HCT116 (cell line): ENCODE results near the gene KCTD18. TPM values are rescaled to one million over a fixed set of nuclear protein-coding genes. Genes with fewer than 3 reads are reported as not detected.
A peak's percentile ranks its signal among the peaks of the same experiment; 100 is the strongest.

Source experiments
- ATAC-seq: fragments of 200-7000 bp; cut with Tn5 transposase; 2 replicates; pipeline ENCODE4 v1.9.1; 2020; ENCODE audit warnings: mild to moderate bottlenecking, moderate library complexity
- BruUV-seq: library from RNA; stranded (reverse); fragments of 400-500 nt; replicated peaks from 2 replicates; lab custom pipeline; 2021; lab: Mats Ljungman, UMichigan
- CTCF ChIA-PET: fragments of 300-600 bp; sonication (Branson Sonifier 250); formaldehyde crosslinking; loops from one replicate; lab custom pipeline; 2021; ENCODE audit warnings: antibody characterized with exemption; lab: Charles Lee
- POLR2A ChIA-PET: fragments of 300-600, 350-600 bp; sonication (Branson Sonifier 250); formaldehyde crosslinking; loops from one replicate; lab custom pipeline; 2021; ENCODE audit warnings: antibody characterized with exemption; lab: Charles Lee
- RAD21 ChIA-PET, 2 experiments: fragments of 300-600 bp; sonication (Branson Sonifier 250); formaldehyde crosslinking; loops; one replicate each; lab custom pipeline; 2023; ENCODE audit warnings: low total read pairs in 2 of 2; ENCODE audit not compliant: uncharacterized antibody in 2 of 2, unreplicated experiment in 2 of 2, low non-redundant PET in 1 of 2; lab: Charles Lee
- DNase-seq: peaks from one replicate; pipeline ENCODE4 v3.0.0-alpha.2; 2010; ENCODE audit warnings: low read depth, low spot score
- H2AFZ ChIP-seq: fragments of 200-600 bp; shearing (Covaris generic), sonication (generic); 2 replicates; pipeline ENCODE4 v1.6.1; 2017; ENCODE audit warnings: low read depth, mixed run types, mixed read lengths, antibody characterized with exemption, low read length; ENCODE audit not compliant: poor library complexity, severe bottlenecking
- H3K27ac ChIP-seq: 2 replicates; pipeline ENCODE4 v1.5.1; 2012; ENCODE audit warnings: low read depth, low read length
- H3K27me3 ChIP-seq: fragments of 200-600 bp; sonication (generic); 2 replicates; pipeline ENCODE4 v1.6.1; 2016; ENCODE audit warnings: mixed run types, low read length, mixed read lengths; ENCODE audit not compliant: insufficient read depth
- H3K36me3 ChIP-seq, 2 experiments: fragments of 200-500 bp in 1 of 2; fragments of 200-600 bp in 1 of 2; sonication (Bioruptor generic) in 1 of 2; sonication (generic) in 1 of 2; 2 replicates each; pipeline versions ENCODE4 v1.5.1 to v1.6.1; 2014 to 2016; ENCODE audit warnings: low read length in 2 of 2, inconsistent platforms in 1 of 2, mixed read lengths in 1 of 2, mixed run types in 1 of 2; ENCODE audit not compliant: insufficient read depth in 2 of 2, control insufficient read depth in 1 of 2
- H3K4me1 ChIP-seq, 2 experiments: fragments of 200-600 bp in 1 of 2; sonication (generic) in 1 of 2; 2 replicates each; pipeline versions ENCODE4 v1.5.1 to v1.6.1; 2012 to 2017; ENCODE audit warnings: low read length in 2 of 2, inconsistent platforms in 1 of 2, mild to moderate bottlenecking in 1 of 2, mixed read lengths in 1 of 2, mixed run types in 1 of 2, moderate library complexity in 1 of 2; ENCODE audit not compliant: insufficient read depth in 2 of 2, control insufficient read depth in 1 of 2
- H3K4me2 ChIP-seq: fragments of 200-600 bp; sonication (generic); 2 replicates; pipeline ENCODE4 v1.6.1; 2017; ENCODE audit warnings: mixed run types, low read length, mixed read lengths
- H3K4me3 ChIP-seq, 2 experiments: fragments of 200-600 bp in 1 of 2; sonication (generic) in 1 of 2; replicated peaks in 1 of 2; 2 replicates each; pipeline ENCODE4 v1.5.1; 2011 to 2016; ENCODE audit warnings: low read length in 2 of 2, control low read depth in 1 of 2, low read depth in 1 of 2, mild to moderate bottlenecking in 1 of 2, mixed read lengths in 1 of 2, mixed run types in 1 of 2
- H3K79me2 ChIP-seq: fragments of 200-600 bp; sonication (generic); 2 replicates; pipeline ENCODE4 v1.6.1; 2017; ENCODE audit warnings: mild to moderate bottlenecking, mixed run types, low read length, moderate library complexity, mixed read lengths; ENCODE audit not compliant: insufficient read depth
- H3K9ac ChIP-seq: fragments of 200-600 bp; sonication (generic); 2 replicates; pipeline ENCODE4 v1.6.1; 2016; ENCODE audit warnings: low read length, mixed read lengths
- H3K9me2 ChIP-seq: fragments of 200-600 bp; sonication (generic), shearing (Covaris generic); 2 replicates; pipeline ENCODE4 v1.6.1; 2017; ENCODE audit warnings: mixed run types, mild to moderate bottlenecking, moderate library complexity; ENCODE audit not compliant: insufficient read depth
- H3K9me3 ChIP-seq, 2 experiments: fragments of 200-500 bp in 1 of 2; fragments of 200-600 bp in 1 of 2; sonication (Bioruptor generic) in 1 of 2; sonication (generic) in 1 of 2; 2 replicates each; pipeline ENCODE4 v1.6.1; 2014 to 2017; ENCODE audit warnings: low read length in 2 of 2, mixed read lengths in 2 of 2, inconsistent platforms in 1 of 2, low read depth in 1 of 2, mild to moderate bottlenecking in 1 of 2, mixed run types in 1 of 2, moderate library complexity in 1 of 2; ENCODE audit not compliant: control insufficient read depth in 1 of 2, insufficient read depth in 1 of 2
- H4K20me1 ChIP-seq: fragments of 200-600 bp; sonication (generic), shearing (Covaris generic); 2 replicates; pipeline ENCODE4 v1.6.1; 2017; ENCODE audit warnings: mixed run types, mild to moderate bottlenecking, moderate library complexity; ENCODE audit not compliant: insufficient read depth
- CTCF ChIP-seq, 3 experiments: fragments of 200-600 bp in 1 of 3; sonication (generic) in 1 of 3; IDR thresholded peaks in 2 of 3; conservative IDR thresholded peaks in 1 of 3; 2 replicates each; pipeline ENCODE4 v1.5.1; 2012 to 2017; ENCODE audit warnings: low read depth in 2 of 3, low read length in 2 of 3, antibody characterized with exemption in 1 of 3, borderline replicate concordance in 1 of 3, control low read depth in 1 of 3, mild to moderate bottlenecking in 1 of 3, mixed read lengths in 1 of 3, mixed run types in 1 of 3, moderate library complexity in 1 of 3; ENCODE audit not compliant: insufficient read depth in 1 of 3
- EZH2 ChIP-seq: fragments of 200-600 bp; sonication (generic); IDR thresholded peaks from 2 replicates; pipeline ENCODE4 v1.6.1; 2017; ENCODE audit warnings: antibody characterized with exemption, mixed run types
- JUND ChIP-seq: IDR thresholded peaks from 2 replicates; pipeline ENCODE4 v1.6.1; 2012
- MAX ChIP-seq: IDR thresholded peaks from 2 replicates; pipeline ENCODE4 v1.6.1; 2012
- POLR2A ChIP-seq: IDR thresholded peaks from 2 replicates; pipeline ENCODE4 v1.7.0; 2011; ENCODE audit warnings: borderline replicate concordance; ENCODE audit not compliant: insufficient read depth, insufficient read length; ENCODE audit errors: extremely low read depth
- REST ChIP-seq: IDR thresholded peaks from 2 replicates; pipeline ENCODE4 v1.6.1; 2012; ENCODE audit warnings: low read depth
- SIN3A ChIP-seq: IDR thresholded peaks from 2 replicates; pipeline ENCODE4 v1.6.1; 2012; ENCODE audit warnings: low read depth
- SRF ChIP-seq: IDR thresholded peaks from 2 replicates; pipeline ENCODE4 v1.6.1; 2012; ENCODE audit warnings: low read depth
- ZBTB33 ChIP-seq: IDR thresholded peaks from 2 replicates; pipeline ENCODE4 v1.6.1; 2011; ENCODE audit warnings: mild to moderate bottlenecking, low read length, moderate library complexity; ENCODE audit not compliant: insufficient replicate concordance; ENCODE audit errors: extremely low read depth
- ZNF274 ChIP-seq: fragments of 200-500 bp; sonication (Bioruptor generic); IDR thresholded peaks from 2 replicates; pipeline ENCODE4 v1.6.1; 2014; ENCODE audit warnings: mild to moderate bottlenecking, low read depth, low read length, inconsistent platforms
- intact Hi-C: fragments of 100-400 bp; cut with micrococcal nuclease; formaldehyde crosslinking; loops from 2 replicates; pipeline ENCODE4 v1.10.0; 2022
- total RNA-seq: library from RNA; stranded (reverse); gene quantifications from one replicate; pipeline ENCODE4 v1.2.1, GENCODE V29; 2021; ENCODE audit not compliant: unreplicated experiment

The KCTD18 gene
- total RNA-seq, 1 experiment from 2014 or later = 12.8 TPM

GRCh38 chr2:200509235-200509611 is 645 bp downstream of the KCTD18 start:
- H3K4me3 ChIP-seq = peak overlapping the region; percentile 79 to 96
- intact Hi-C loops = no loop called here
- ATAC-seq (peak; percentile 20), DNase-seq (no peak)
- POLR2A ChIA-PET = no interaction called here
- H3K9me2 ChIP-seq = no peaks in the 10 kb centered on the region
- RAD21 ChIA-PET = interaction anchor here in 1 of 2 experiments (0.6 kb wide), 1 partner anchor 16 kb away, joined by 3 read pairs; no protein-coding TSS in a partner anchor
- no peaks in the 10 kb centered on the region for H3K9me3 ChIP-seq
- CTCF ChIA-PET = interaction anchor here (0.7 to 1.1 kb wide), 3 partner anchors 14 to 524 kb away, joined by 3 to 4 read pairs (median 3); no protein-coding TSS in a partner anchor
- peak overlapping the region; percentile 69 for H3K27ac ChIP-seq
- TF ChIP-seq SIN3A (no peak), MAX (no peak), ZNF274 (no peak), POLR2A (no peak), REST (no peak), ZBTB33 (no peak), SRF (no peak), JUND (no peak), CTCF (IDR thresholded peaks at IDR 0.05 in 2 of 3, conservative IDR thresholded peaks at IDR 0.05 in 1 of 3; ENCODE audit: borderline replicate concordance in 1 of 3, insufficient read depth in 1 of 3, low read depth in 2 of 3, low read length in 2 of 3) (no peak), EZH2 (no peak)
- no TSS peak for BruUV-seq
- peaks cover 2 to 16% of the 10 kb centered on the region in 2 experiments; a peak in 1 of 4 replicates for H3K4me1 ChIP-seq
- H3K36me3 ChIP-seq = no peaks in the 10 kb centered on the region
- H2AFZ ChIP-seq = no peak overlapping the region
- H3K9ac ChIP-seq = peak overlapping the region; percentile 84
- H3K27me3 ChIP-seq = peaks cover 5% of the 10 kb centered on the region; the same call in 1 of the 2 replicates
- no peaks in the 10 kb centered on the region for H4K20me1 ChIP-seq
- H3K79me2 ChIP-seq = no peaks in the 10 kb centered on the region
- H3K4me2 ChIP-seq = peak overlapping the region; percentile 99
